Upper lobe of right lung (tissue), 1 donor: Measurements from ENCODE around the gene PLEKHH3. TPM values are rescaled to one million over a fixed set of nuclear protein-coding genes. Genes with fewer than 3 reads are reported as not detected.
"Not testable (repeated sequence)": the region's sequence is repeated elsewhere in the genome, so short reads cannot be mapped to it uniquely, and the experiment has no call there.

ENCODE experiments used
- ATAC-seq: fragments of 200-7000 bp; cut with Tn5 transposase; one replicate; pipeline ENCODE4 v1.9.1; 2020; ENCODE audit warnings: mild to moderate bottlenecking, moderate library complexity
- DNase-seq: peaks from one replicate; pipeline ENCODE4 v3.0.0-alpha.2; 2020
- H3K27ac ChIP-seq: fragments of 200-600 bp; one replicate; pipeline ENCODE4 v1.8.0; 2022
- H3K27me3 ChIP-seq: fragments of 200-600 bp; one replicate; pipeline ENCODE4 v1.8.0; 2022; ENCODE audit warnings: mild to moderate bottlenecking
- H3K36me3 ChIP-seq: fragments of 200-600 bp; one replicate; pipeline ENCODE4 v1.8.0; 2022
- H3K4me1 ChIP-seq: fragments of 200-600 bp; one replicate; pipeline ENCODE4 v1.8.0; 2022
- H3K4me3 ChIP-seq: fragments of 200-600 bp; one replicate; pipeline ENCODE4 v1.8.0; 2022; ENCODE audit warnings: mild to moderate bottlenecking
- H3K9me3 ChIP-seq: fragments of 200-600 bp; one replicate; pipeline ENCODE4 v1.8.0; 2022
- intact Hi-C: fragments of 100-400 bp; cut with DNase I; formaldehyde crosslinking; loops from one replicate; pipeline ENCODE4 v1.11.0; 2022
- total RNA-seq: library from RNA; stranded (reverse); fragmentation: NEBNext Ultra II Directional; extraction: Animal tissue kit (Norgen Biotek cat#: 25700); gene quantifications from one replicate; pipeline ENCODE4 v1.2.1, GENCODE V29; 2021
- TF ChIP-seq, protein P1 (sequence below): fragments of 200-600 bp; IDR thresholded peaks from one replicate; pipeline ENCODE4 v1.8.0; 2022; ENCODE audit warnings: antibody characterized with exemption
- donor health status: DM: no; HTN: yes; CAD: no; lungs with severe emphysema.

Gene PLEKHH3
- total RNA-seq, 1 donor from 2014 or later = 26.4 TPM

DNA sequence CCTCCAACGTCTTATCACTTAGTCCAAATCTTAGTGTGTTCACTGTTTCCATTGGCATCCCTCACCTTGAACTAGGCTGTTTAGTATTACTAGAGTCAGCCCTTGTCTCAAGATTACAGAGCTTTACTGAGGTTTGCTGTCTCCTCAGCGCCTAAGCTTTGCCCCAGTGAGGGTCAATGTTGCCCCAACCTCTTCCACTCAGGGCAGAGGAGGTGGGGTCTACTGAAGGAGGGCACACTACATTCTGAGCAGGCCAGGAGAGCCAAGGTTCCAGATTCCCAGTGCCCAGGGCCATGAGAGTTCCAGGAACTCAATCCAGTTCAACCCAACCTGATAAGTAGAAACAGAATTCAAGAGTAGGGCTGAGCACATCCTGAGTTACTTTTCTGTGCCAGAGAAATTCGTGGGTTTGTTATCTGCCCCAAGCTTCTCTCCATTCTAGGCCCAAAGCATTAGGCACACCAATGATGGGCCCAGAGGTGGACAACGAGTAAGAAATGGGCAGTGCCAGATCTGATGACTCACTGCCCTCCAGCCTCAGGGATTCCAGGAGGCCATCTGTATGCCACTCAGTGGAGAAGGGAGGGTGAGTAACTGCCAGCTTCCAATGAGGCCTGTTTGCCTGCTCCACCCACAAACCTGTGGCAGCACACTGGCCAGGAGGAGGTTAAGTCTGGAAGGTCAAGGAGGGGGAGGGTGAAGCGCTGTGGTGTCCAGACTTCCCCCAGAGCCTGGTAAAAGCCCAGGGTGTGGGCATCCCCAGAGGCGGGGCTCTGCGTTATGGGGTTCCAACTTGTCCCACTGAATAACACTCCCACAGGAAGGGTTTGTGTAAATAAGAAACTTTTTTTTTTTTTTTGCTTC is 9.5 kb downstream of the PLEKHH3 start:
- peak; percentile 73 for ATAC-seq
- Histone ChIP-seq H3K9me3 (no peaks in the 10 kb centered on the region), H3K27me3 (no peaks in the 10 kb centered on the region), H3K4me3 (no peak overlapping the region), H3K36me3 (peaks cover 59% of the 10 kb centered on the region), H3K27ac (peak overlapping the region; percentile 55), H3K4me1 (peaks cover 37% of the 10 kb centered on the region)
- TF ChIP-seq, protein P1, sequence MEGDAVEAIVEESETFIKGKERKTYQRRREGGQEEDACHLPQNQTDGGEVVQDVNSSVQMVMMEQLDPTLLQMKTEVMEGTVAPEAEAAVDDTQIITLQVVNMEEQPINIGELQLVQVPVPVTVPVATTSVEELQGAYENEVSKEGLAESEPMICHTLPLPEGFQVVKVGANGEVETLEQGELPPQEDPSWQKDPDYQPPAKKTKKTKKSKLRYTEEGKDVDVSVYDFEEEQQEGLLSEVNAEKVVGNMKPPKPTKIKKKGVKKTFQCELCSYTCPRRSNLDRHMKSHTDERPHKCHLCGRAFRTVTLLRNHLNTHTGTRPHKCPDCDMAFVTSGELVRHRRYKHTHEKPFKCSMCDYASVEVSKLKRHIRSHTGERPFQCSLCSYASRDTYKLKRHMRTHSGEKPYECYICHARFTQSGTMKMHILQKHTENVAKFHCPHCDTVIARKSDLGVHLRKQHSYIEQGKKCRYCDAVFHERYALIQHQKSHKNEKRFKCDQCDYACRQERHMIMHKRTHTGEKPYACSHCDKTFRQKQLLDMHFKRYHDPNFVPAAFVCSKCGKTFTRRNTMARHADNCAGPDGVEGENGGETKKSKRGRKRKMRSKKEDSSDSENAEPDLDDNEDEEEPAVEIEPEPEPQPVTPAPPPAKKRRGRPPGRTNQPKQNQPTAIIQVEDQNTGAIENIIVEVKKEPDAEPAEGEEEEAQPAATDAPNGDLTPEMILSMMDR = no peak
- DNase-seq = no peak
- intact Hi-C loops = no loop called here

DNA sequence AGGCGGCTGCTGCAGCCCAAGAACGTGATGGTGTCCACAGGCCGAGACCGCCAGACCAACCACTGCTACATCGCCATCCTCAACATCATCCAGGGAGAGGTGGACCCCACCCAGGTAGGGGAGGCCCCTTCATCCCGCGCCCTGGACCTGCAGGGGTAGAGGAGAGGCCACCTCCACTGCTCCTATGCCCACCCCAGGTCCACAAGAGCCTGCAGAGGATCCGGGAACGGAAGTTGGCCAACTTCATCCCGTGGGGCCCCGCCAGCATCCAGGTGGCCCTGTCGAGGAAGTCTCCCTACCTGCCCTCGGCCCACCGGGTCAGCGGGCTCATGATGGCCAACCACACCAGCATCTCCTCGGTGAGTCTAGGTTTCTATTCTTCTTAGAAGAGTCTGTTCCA is 10.7 kb downstream of the PLEKHH3 start:
- H3K27me3 ChIP-seq, DNase-seq, ATAC-seq, intact Hi-C loops, H3K27ac ChIP-seq, H3K4me3 ChIP-seq, H3K9me3 ChIP-seq: not testable (repeated sequence)
- Histone ChIP-seq H3K36me3 (peaks cover 55% of the 10 kb centered on the region), H3K4me1 (peaks cover 35% of the 10 kb centered on the region)

DNA sequence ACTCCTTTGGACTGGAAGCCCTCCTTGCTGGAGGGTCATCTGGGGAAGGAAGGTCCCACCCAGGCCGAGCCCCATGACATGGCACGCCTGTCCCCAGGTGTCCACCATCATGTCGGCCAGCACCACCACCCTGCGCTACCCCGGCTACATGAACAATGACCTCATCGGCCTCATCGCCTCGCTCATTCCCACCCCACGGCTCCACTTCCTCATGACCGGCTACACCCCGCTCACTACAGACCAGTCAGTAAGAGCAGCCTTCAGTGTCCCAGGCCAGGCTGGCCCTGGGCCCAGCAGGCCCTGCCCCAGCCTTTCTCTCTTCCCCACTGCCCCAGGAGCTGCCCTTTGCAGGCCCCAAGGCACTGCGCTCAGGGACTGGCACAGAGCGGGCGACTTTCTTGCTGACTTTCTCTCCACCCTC is 11.2 kb downstream of the PLEKHH3 start:
- peaks cover 30% of the 10 kb centered on the region for H3K4me1 ChIP-seq
- intact Hi-C loops = no loop called here
- H3K36me3 ChIP-seq = peaks cover 49% of the 10 kb centered on the region
- H3K4me3 ChIP-seq = no peak overlapping the region
- no peak overlapping the region for H3K27ac ChIP-seq
- DNase-seq (no peak), ATAC-seq (no peak)
- H3K27me3 ChIP-seq = no peaks in the 10 kb centered on the region
- TF ChIP-seq, protein P1 = no peak
- H3K9me3 ChIP-seq = no peaks in the 10 kb centered on the region

DNA sequence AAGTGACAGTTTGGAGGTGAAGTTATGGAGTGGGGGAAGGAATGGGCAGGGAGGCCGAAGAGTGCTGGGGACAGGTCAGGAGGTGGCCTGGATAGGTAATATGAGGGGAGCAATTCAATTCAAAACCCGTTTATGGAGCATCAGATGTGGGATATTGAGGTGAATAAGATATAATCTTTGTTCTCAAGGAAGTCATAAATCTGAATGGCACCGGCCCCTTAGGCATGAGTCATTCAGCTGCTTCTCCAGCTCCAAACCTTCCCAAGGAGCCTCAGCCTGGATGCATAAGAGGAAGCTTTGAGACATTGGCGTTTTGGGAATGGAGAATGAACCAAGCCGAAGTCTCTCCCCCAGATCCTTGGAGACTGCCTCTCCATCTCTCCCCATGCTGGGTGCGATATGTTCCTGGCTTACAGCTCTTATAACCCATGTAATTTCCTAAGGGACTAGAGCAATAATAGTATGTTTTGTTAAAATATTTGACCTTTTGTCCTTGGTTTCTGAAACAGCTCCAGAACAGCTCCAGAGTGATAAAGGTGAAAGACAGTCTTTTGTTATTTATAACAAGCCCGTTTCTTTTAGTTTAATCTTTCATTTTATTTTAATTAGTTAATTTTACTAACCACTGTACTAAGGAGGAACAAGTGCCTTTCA is 16.0 kb downstream of the PLEKHH3 start:
- TF ChIP-seq, protein P1 = no peak
- DNase-seq = no peak
- Histone ChIP-seq H3K27me3 (no peaks in the 10 kb centered on the region), H3K4me1 (peaks cover 10% of the 10 kb centered on the region), H3K9me3 (no peaks in the 10 kb centered on the region), H3K4me3 (no peak overlapping the region), H3K36me3 (peaks cover 16% of the 10 kb centered on the region), H3K27ac (no peak overlapping the region)
- intact Hi-C loops = no loop called here
- no peak for ATAC-seq

DNA sequence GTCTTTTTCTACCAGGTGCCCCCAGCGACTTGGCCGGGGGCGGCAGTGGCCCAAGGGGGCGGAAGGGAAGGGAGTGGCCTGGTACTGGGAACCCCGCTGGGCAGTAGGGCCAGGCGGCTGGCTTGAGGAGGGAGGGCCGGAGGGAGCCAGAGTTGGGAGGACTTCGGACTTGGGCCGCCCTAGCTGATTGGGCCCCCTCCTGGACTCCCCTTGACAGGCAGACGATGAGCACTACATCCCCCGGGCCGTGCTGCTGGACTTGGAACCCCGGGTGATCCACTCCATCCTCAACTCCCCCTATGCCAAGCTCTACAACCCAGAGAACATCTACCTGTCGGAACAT is 16.9 kb downstream of the PLEKHH3 start:
- H3K27ac ChIP-seq = not testable (repeated sequence)
- peak; percentile 18 for ATAC-seq
- peak overlapping the region; percentile 90 for H3K4me3 ChIP-seq

DNA sequence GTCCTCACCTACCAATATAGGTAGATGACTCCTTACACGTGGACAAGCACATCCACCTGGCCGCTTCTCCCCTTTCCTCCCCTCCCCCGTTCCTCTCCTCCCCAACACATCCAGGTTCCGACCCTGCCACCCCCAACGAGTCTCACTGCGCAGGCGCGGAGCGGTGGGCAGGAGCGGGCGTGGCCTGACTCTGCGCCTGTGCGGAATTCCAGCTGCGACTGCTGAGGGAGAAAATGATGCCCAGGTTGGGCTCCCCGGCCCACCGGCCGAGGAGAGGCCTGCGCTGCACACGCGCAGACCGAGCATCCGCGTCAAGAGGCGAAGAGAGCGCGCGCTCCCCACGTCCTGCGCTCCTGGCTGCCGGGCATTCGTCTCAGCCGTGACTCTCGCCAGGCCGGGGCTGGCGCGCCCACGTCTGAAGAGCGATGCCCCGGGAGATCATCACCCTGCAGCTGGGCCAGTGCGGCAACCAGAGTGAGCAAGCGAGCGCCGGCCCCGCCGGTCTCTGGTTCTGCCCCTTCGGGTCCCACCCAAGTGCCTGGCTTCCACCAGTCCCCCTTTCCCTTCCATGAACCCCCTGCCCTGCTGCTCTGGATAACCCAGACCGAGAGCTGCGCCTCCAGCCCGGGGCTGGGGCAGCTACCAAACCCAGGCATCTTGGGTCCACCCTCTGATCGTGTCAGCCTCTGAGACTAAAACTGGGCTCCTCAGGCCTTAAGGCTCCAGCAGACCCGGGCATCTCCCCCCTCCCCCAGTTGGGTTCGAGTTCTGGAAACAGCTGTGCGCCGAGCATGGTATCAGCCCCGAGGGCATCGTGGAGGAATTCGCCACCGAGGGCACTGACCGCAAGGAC is 17.5 kb downstream of the PLEKHH3 start, which contains the start of gene TUBG2:
Gene TUBG2, plus strand, starts transcription at position 206 of the 853 bp plus-strand sequence. Its CDS starts 220 bp downstream, at position 426.
- Histone ChIP-seq H3K27ac (peak within 1 kb of the TSS; percentile 79), H3K27me3 (no peaks in the 10 kb centered on the region), H3K4me1 (peaks cover 10% of the 10 kb centered on the region), H3K4me3 (peak within 1 kb of the TSS; percentile 90), H3K36me3 (peaks cover 13% of the 10 kb centered on the region), H3K9me3 (no peaks in the 10 kb centered on the region)
- TF ChIP-seq, protein P1 = no peak
- ATAC-seq = peak; percentile 96
- intact Hi-C loops = no loop called here
- DNase-seq = peak; percentile 94

More for the DNA sequence above, 16.9 kb downstream of the PLEKHH3 start:
- intact Hi-C loops, H3K9me3 ChIP-seq, H3K27me3 ChIP-seq, DNase-seq: not testable (repeated sequence)
- H3K36me3 ChIP-seq = peaks cover 16% of the 10 kb centered on the region
- peaks cover 10% of the 10 kb centered on the region for H3K4me1 ChIP-seq
